ENCODE measurements around the gene SOS2.

- TF ChIP-seq CTCF (IDR thresholded peaks at IDR 0.05 in 2 of 3, conservative IDR thresholded peaks at IDR 0.05 in 1 of 3; ENCODE audit: borderline replicate concordance in 1 of 3, insufficient read depth in 1 of 3, low read depth in 2 of 3, low read length in 2 of 3), result no peak
- TF ChIP-seq RAD21 (IDR thresholded peaks at IDR 0.05; ENCODE audit: low read depth), result no peak
- TF ChIP-seq JUND (IDR thresholded peaks at IDR 0.05), result no peak
- TF ChIP-seq POLR2A (IDR thresholded peaks at IDR 0.05; ENCODE audit: borderline replicate concordance, extremely low read depth, insufficient read depth, insufficient read length), result no peak
- TF ChIP-seq ZNF274 (IDR thresholded peaks at IDR 0.05; ENCODE audit: low read depth, low read length), result no peak
- TF ChIP-seq REST (IDR thresholded peaks at IDR 0.05; ENCODE audit: low read depth), result no peak
- no peak for TF ChIP-seq TCF7L2 (IDR thresholded peaks at IDR 0.05; ENCODE audit: borderline replicate concordance, extremely low read depth, insufficient read depth, insufficient read length)
Observed at GRCh38 chr14:50087341-50088116, 143.8 kb downstream of the SOS2 start.

All from HCT116 (cell line).